HG03025 (cell line): ENCODE data around the gene GCC2.
"Not testable (repeated sequence)": the region's sequence is repeated elsewhere in the genome, so short reads cannot be mapped to it uniquely, and the experiment has no call there.

ENCODE experiments used
- ATAC-seq: cut with Tn5 transposase; IDR thresholded peaks from one replicate; pipeline ENCODE4 v1.9.1; 2021; ENCODE audit warnings: mild to moderate bottlenecking, moderate library complexity; ENCODE audit not compliant: unreplicated experiment, low FRiP score

GCC2 gene

GRCh38 chr2:108555572-108555971, 106.6 kb downstream of the GCC2 start:
- ATAC-seq = no peak

- ATAC-seq = not testable (repeated sequence)
These were observed 107.6 kb downstream of the GCC2 start for GRCh38 chr2:108556581-108556980.
